B cell (primary cell): Measurements from ENCODE around the gene CLK2. TPM values are rescaled to one million over a fixed set of nuclear protein-coding genes. Genes with fewer than 3 reads are reported as not detected.

Source experiments
- ATAC-seq: fragments of 200-7000 bp; cut with Tn5 transposase; one replicate; pipeline ENCODE4 v1.10.0; 2021; ENCODE audit warnings: low read depth, mild to moderate bottlenecking, moderate number of reproducible peaks, moderate library complexity
- CTCF ChIA-PET: fragments of 350-600 bp; sonication (Branson Sonifier 250); formaldehyde crosslinking; loops from one replicate; lab custom pipeline; 2021; ENCODE audit warnings: antibody characterized with exemption, inconsistent platforms; lab: Charles Lee
- POLR2A ChIA-PET: fragments of 350-600 bp; sonication (Branson Sonifier 250); formaldehyde crosslinking; loops from one replicate; lab custom pipeline; 2021; ENCODE audit warnings: antibody characterized with exemption; lab: Charles Lee
- DNase-seq: peaks from one replicate; pipeline ENCODE4 v3.0.0; 2013
- H2AFZ ChIP-seq: 2 replicates; pipeline ENCODE4 v1.6.1; 2012; ENCODE audit warnings: mild to moderate bottlenecking, low read depth, low read length; ENCODE audit not compliant: insufficient read depth, poor library complexity, severe bottlenecking
- H3K27ac ChIP-seq, 2 donors: 1 replicate in 1 of 2; 2 replicates in 1 of 2; pipeline ENCODE4 v1.5.1; 2012 to 2013; ENCODE audit warnings: low read length in 2 of 2, mild to moderate bottlenecking in 2 of 2, moderate library complexity in 1 of 2
- H3K27me3 ChIP-seq, 4 experiments: fragments of 200-600 bp in 1 of 4; sonication (generic) in 1 of 4; replicated peaks in 1 of 4; 1 replicate in 2 of 4; 2 replicates in 2 of 4; pipeline versions ENCODE4 v1.6.1 to v1.7.0; 2013 to 2016; ENCODE audit warnings: low read length in 3 of 4, mild to moderate bottlenecking in 2 of 4, mixed read lengths in 1 of 4, moderate library complexity in 1 of 4; ENCODE audit not compliant: insufficient read depth in 4 of 4, control insufficient read depth in 3 of 4; ENCODE audit errors: control extremely low read depth in 1 of 4
- H3K36me3 ChIP-seq, 2 experiments: replicated peaks in 1 of 2; 1 replicate in 1 of 2; 2 replicates in 1 of 2; pipeline versions ENCODE4 v1.6.1 to v1.7.1; 2013; ENCODE audit warnings: low read length in 1 of 2; ENCODE audit not compliant: insufficient read depth in 2 of 2, control insufficient read depth in 1 of 2; ENCODE audit errors: control extremely low read depth in 1 of 2, extremely low read depth in 1 of 2
- H3K4me1 ChIP-seq, 2 donors: fragments of 200-600 bp in 1 of 2; sonication (generic) in 1 of 2; 1 replicate in 1 of 2; 2 replicates in 1 of 2; pipeline versions ENCODE4 v1.5.1 to v1.6.1; 2013 to 2017; ENCODE audit warnings: low read length in 2 of 2; ENCODE audit not compliant: control insufficient read depth in 2 of 2, insufficient read depth in 2 of 2
- H3K4me2 ChIP-seq: replicated peaks from 2 replicates; pipeline ENCODE3; 2012; ENCODE audit warnings: mild to moderate bottlenecking, low read depth, low read length; ENCODE audit not compliant: poor library complexity, severe bottlenecking
- H3K4me3 ChIP-seq, 5 experiments: fragments of 200-600 bp in 1 of 5; sonication (generic) in 1 of 5; 1 replicate in 3 of 5; 2 replicates in 2 of 5; pipeline versions ENCODE4 v1.5.1 to v1.7.0; 2011 to 2016; ENCODE audit warnings: low read length in 4 of 5, mild to moderate bottlenecking in 4 of 5, low read depth in 2 of 5, control low read depth in 1 of 5, moderate library complexity in 1 of 5; ENCODE audit not compliant: insufficient read depth in 1 of 5; ENCODE audit errors: control extremely low read depth in 1 of 5, extremely low read depth in 1 of 5
- H3K79me2 ChIP-seq: fragments of 200-600 bp; sonication (generic); one replicate; pipeline ENCODE4 v1.6.0; 2016; ENCODE audit warnings: low read length; ENCODE audit not compliant: control insufficient read depth, insufficient read depth
- H3K9ac ChIP-seq: fragments of 200-600 bp; sonication (generic); 2 replicates; pipeline ENCODE4 v1.6.1; 2017; ENCODE audit warnings: mild to moderate bottlenecking, low read length, moderate library complexity
- H3K9me3 ChIP-seq, 3 donors: one replicate each; pipeline versions ENCODE4 v1.6.1 to v1.7.1; 2013; ENCODE audit warnings: low read length in 2 of 3; ENCODE audit not compliant: control insufficient read depth in 2 of 3, insufficient read depth in 1 of 3; ENCODE audit errors: control extremely low read depth in 1 of 3
- H4K20me1 ChIP-seq: 2 replicates; pipeline ENCODE4 v1.6.0; 2012; ENCODE audit warnings: mild to moderate bottlenecking, low read length; ENCODE audit not compliant: insufficient read depth, control insufficient read depth, poor library complexity, severe bottlenecking
- H3K27ac Mint-ChIP-seq: one replicate; pipeline ENCODE4 v1.8.0; 2021; ENCODE audit warnings: mixed read lengths
- H3K27me3 Mint-ChIP-seq: one replicate; pipeline ENCODE4 v1.8.0; 2021; ENCODE audit warnings: mixed read lengths
- H3K4me1 Mint-ChIP-seq: one replicate; pipeline ENCODE4 v1.8.0; 2021; ENCODE audit warnings: mixed read lengths
- H3K4me3 Mint-ChIP-seq: one replicate; pipeline ENCODE4 v1.8.0; 2021; ENCODE audit warnings: mixed read lengths
- H3K9me3 Mint-ChIP-seq: one replicate; pipeline ENCODE4 v1.8.0; 2022; ENCODE audit warnings: mixed read lengths; ENCODE audit not compliant: insufficient read depth
- CTCF ChIP-seq: fragments of 200-600 bp; IDR thresholded peaks from one replicate; pipeline ENCODE4 v1.8.0; 2022; ENCODE audit warnings: antibody characterized with exemption, mild to moderate bottlenecking
- EZH2 ChIP-seq: IDR thresholded peaks from 2 replicates; pipeline ENCODE4 v1.6.1; 2012; ENCODE audit warnings: borderline replicate concordance, low read depth, mild to moderate bottlenecking, moderate library complexity, low read length; ENCODE audit not compliant: insufficient read depth, poor library complexity, severe bottlenecking
- WGBS: methylation state at CpG from one replicate; pipeline ENCODE4 v1.1.5; 2013; ENCODE audit warnings: missing lambda C conversion rate; ENCODE audit not compliant: insufficient coverage; 5-methylcytosine and 5-hydroxymethylcytosine counted together
- intact Hi-C: fragments of 100-400 bp; cut with micrococcal nuclease; formaldehyde crosslinking; loops from one replicate; pipeline ENCODE4 v1.10.0; 2022
- polyA plus RNA-seq: library from polyadenylated mRNA; depleted of rRNA; stranded (reverse); fragments of >200 nt; gene quantifications from 2 replicates; pipeline ENCODE4 v1.2.3, GENCODE V29; 2012
- total RNA-seq, 2 donors: library from RNA; stranded (reverse); fragments of 120-200 nt in 1 of 2; gene quantifications; 1 replicate in 1 of 2; 2 replicates in 1 of 2; pipeline versions ENCODE4 v1.2.3 to v1.2.4, GENCODE V29; 2013 to 2022

CLK2 gene
- total and polyA plus RNA-seq, 2 donors (not counting 1 experiment from before 2014, with no cell fraction given), result 152 to 161 TPM

DNA sequence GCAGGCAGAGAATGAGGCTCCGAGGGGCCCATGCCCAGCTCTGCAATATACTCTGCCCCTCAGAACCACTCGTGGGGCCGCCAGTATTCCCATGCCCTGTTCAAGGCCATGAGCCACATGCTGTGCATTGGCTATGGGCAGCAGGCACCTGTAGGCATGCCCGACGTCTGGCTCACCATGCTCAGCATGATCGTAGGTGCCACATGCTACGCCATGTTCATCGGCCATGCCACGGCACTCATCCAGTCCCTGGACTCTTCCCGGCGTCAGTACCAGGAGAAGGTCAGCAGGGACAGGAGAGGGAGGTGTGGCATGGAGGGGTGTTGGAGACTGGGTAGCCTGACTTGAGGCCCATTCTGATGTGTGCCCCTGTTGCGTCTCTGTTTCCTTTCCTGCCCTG lies 11.2 kb upstream of the CLK2 start:
- Histone ChIP-seq H3K9me3 (no peaks in the 10 kb centered on the region), H3K36me3 (no peaks in the 10 kb centered on the region), H3K4me3 (no peak overlapping the region), H3K4me1 (no peaks in the 10 kb centered on the region), H4K20me1 (no peaks in the 10 kb centered on the region), H3K79me2 (no peaks in the 10 kb centered on the region), H3K27me3 (no peaks in the 10 kb centered on the region), H3K4me2 (no peak overlapping the region), H2AFZ (no peak overlapping the region), H3K9ac (no peak overlapping the region), H3K27ac (no peak overlapping the region)
- 96% methylated on average over 12 of the region's 12 CpGs for WGBS
- TF ChIP-seq EZH2 (no peak), CTCF (no peak)
- H3K4me1 Mint-ChIP-seq, result no peaks in the 10 kb centered on the region
- DNase-seq, result no peak
- intact Hi-C loops, result no loop called here
- no peak overlapping the region for H3K4me3 Mint-ChIP-seq
- H3K27ac Mint-ChIP-seq, result no peak overlapping the region
- POLR2A ChIA-PET, result no interaction called here
- no peak for ATAC-seq
- no peaks in the 10 kb centered on the region for H3K27me3 Mint-ChIP-seq
- H3K9me3 Mint-ChIP-seq, result no peaks in the 10 kb centered on the region
- CTCF ChIA-PET, result no interaction called here

DNA sequence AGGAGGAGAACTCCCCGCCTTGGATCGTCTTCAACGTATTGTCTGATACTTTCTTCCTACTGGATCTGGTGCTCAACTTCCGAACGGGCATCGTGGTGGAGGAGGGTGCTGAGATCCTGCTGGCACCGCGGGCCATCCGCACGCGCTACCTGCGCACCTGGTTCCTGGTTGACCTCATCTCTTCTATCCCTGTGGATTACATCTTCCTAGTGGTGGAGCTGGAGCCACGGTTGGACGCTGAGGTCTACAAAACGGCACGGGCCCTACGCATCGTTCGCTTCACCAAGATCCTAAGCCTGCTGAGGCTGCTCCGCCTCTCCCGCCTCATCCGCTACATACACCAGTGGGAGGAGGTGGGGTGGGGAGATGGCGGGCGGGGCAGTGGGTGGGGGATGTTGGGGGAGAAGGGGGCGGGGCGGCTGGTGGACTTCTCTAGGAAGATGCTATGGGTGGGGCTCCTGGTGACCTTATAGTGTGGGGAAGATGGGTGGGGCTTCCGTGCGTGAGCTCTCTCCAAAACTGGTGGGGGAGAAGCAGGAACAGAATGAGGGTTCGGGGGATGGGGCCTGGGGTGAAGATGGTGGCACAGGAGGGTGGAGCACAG lies 9.3 kb upstream of the CLK2 start:
- H3K4me3 ChIP-seq, result no peak overlapping the region
- H3K4me1 ChIP-seq, result peaks cover 6 to 12% of the 10 kb centered on the region in 2 donors
- intact Hi-C loops, result no loop called here
- no peak overlapping the region for H3K9ac ChIP-seq
- H3K27me3 ChIP-seq, result no peaks in the 10 kb centered on the region
- no peak overlapping the region for H3K4me2 ChIP-seq
- Mint-ChIP-seq H3K4me1 (peaks cover 8% of the 10 kb centered on the region), H3K27ac (no peak overlapping the region), H3K4me3 (no peak overlapping the region), H3K9me3 (no peaks in the 10 kb centered on the region), H3K27me3 (no peaks in the 10 kb centered on the region)
- WGBS, result 96% methylated on average over 16 of the region's 29 CpGs
- POLR2A ChIA-PET, result no interaction called here
- H3K27ac ChIP-seq, result no peak overlapping the region
- H3K9me3 ChIP-seq, result no peaks in the 10 kb centered on the region
- H3K79me2 ChIP-seq, result no peaks in the 10 kb centered on the region
- ATAC-seq, result no peak
- no peaks in the 10 kb centered on the region for H4K20me1 ChIP-seq
- H2AFZ ChIP-seq, result no peak overlapping the region
- no peak for DNase-seq
- no peaks in the 10 kb centered on the region for H3K36me3 ChIP-seq
- CTCF ChIA-PET, result no interaction called here
- no peak for TF ChIP-seq EZH2
- TF ChIP-seq CTCF, result no peak
